ENCODE measurements around the gene ZNF792. TPM values are rescaled to one million over a fixed set of nuclear protein-coding genes. Genes with fewer than 3 reads are reported as not detected.
"Not testable (repeated sequence)": the region's sequence is repeated elsewhere in the genome, so short reads cannot be mapped to it uniquely, and the experiment has no call there.

ZNF792 gene
- total RNA-seq, 4 donors from 2014 or later, result 2.5 to 6.5 (median 3.7) TPM

- 93% methylated on average over 33 of the region's 36 CpGs for WGBS
- peak overlapping the region; percentile 6 for H3K27ac ChIP-seq
- H3K36me3 ChIP-seq, result peaks cover 54% of the 10 kb centered on the region
These were observed 45.7 kb upstream of the ZNF792 start for GRCh38 chr19:35009424-35010415.

GRCh38 chr19:35008891-35009341, 44.9 kb upstream of the ZNF792 start:
- H3K27me3 ChIP-seq, result no peaks in the 10 kb centered on the region
- H3K4me1 ChIP-seq, result peaks cover 22% of the 10 kb centered on the region
- H3K36me3 ChIP-seq, result peaks cover 46% of the 10 kb centered on the region
- WGBS, result 88% methylated on average over 12 of the region's 12 CpGs
- no peak overlapping the region for H3K27ac ChIP-seq
- DNase-seq (ENCODE audit: low spot score in 2 of 2), result no peak
- H3K4me3 ChIP-seq, result no peak overlapping the region
- TF ChIP-seq CTCF (IDR thresholded peaks at IDR 0.05), result no peak
- TF ChIP-seq POLR2A (IDR thresholded peaks at IDR 0.05), result no peak
- H3K9me3 ChIP-seq, result no peaks in the 10 kb centered on the region

More at GRCh38 chr19:35009424-35010415, 45.7 kb upstream of the ZNF792 start:
- DNase-seq (ENCODE audit: low spot score in 2 of 2), result no peak
- H3K9me3 ChIP-seq, result no peaks in the 10 kb centered on the region
- TF ChIP-seq POLR2A (IDR thresholded peaks at IDR 0.05), result no peak
- no peak for TF ChIP-seq EP300 (IDR thresholded peaks at IDR 0.05)
- TF ChIP-seq CTCF (IDR thresholded peaks at IDR 0.05), result no peak
- TF ChIP-seq POLR2AphosphoS5 (IDR thresholded peaks at IDR 0.05), result no peak
- no peaks in the 10 kb centered on the region for H3K27me3 ChIP-seq
- H3K4me1 ChIP-seq, result peaks cover 14% of the 10 kb centered on the region
- no peak overlapping the region for H3K4me3 ChIP-seq

- not testable (repeated sequence) for H3K27me3 ChIP-seq; H3K4me3 ChIP-seq; H3K27ac ChIP-seq; DNase-seq (ENCODE audit: low spot score in 2 of 2); H3K9me3 ChIP-seq
- H3K36me3 ChIP-seq, result peaks cover 44% of the 10 kb centered on the region
- peaks cover 21% of the 10 kb centered on the region for H3K4me1 ChIP-seq
- 94% methylated on average over 8 of the region's 8 CpGs for WGBS
These were observed 43.4 kb upstream of the ZNF792 start for GRCh38 chr19:35007427-35007826.

- Histone ChIP-seq H3K27ac (no peak overlapping the region), H3K4me1 (peaks cover 21% of the 10 kb centered on the region), H3K4me3 (no peak overlapping the region), H3K36me3 (peaks cover 39% of the 10 kb centered on the region), H3K27me3 (no peaks in the 10 kb centered on the region), H3K9me3 (no peaks in the 10 kb centered on the region)
- TF ChIP-seq POLR2AphosphoS5 (IDR thresholded peaks at IDR 0.05) (no peak), CTCF (IDR thresholded peaks at IDR 0.05) (no peak), EP300 (IDR thresholded peaks at IDR 0.05) (no peak), POLR2A (IDR thresholded peaks at IDR 0.05) (no peak)
- no peak for DNase-seq (ENCODE audit: low spot score in 2 of 2)
- 88% methylated on average over 5 of the region's 5 CpGs for WGBS
These were observed 43.0 kb upstream of the ZNF792 start for GRCh38 chr19:35006999-35007365.

GRCh38 chr19:35006342-35006998, 42.4 kb upstream of the ZNF792 start:
- H3K9me3 ChIP-seq, result no peaks in the 10 kb centered on the region
- 79% methylated on average over 15 of the region's 15 CpGs for WGBS
- H3K4me3 ChIP-seq, result no peak overlapping the region
- TF ChIP-seq POLR2AphosphoS5 (IDR thresholded peaks at IDR 0.05) (no peak), POLR2A (IDR thresholded peaks at IDR 0.05) (no peak), CTCF (IDR thresholded peaks at IDR 0.05) (no peak), EP300 (IDR thresholded peaks at IDR 0.05) (no peak)
- peaks cover 34% of the 10 kb centered on the region for H3K36me3 ChIP-seq
- no peak overlapping the region for H3K27ac ChIP-seq
- no peak for DNase-seq (ENCODE audit: low spot score in 2 of 2)
- peaks cover 26% of the 10 kb centered on the region for H3K4me1 ChIP-seq
- H3K27me3 ChIP-seq, result no peaks in the 10 kb centered on the region

- not testable (repeated sequence) for H3K27ac ChIP-seq; H3K9me3 ChIP-seq; H3K27me3 ChIP-seq; H3K4me3 ChIP-seq; DNase-seq (ENCODE audit: low spot score in 2 of 2)
- peaks cover 31% of the 10 kb centered on the region for H3K4me1 ChIP-seq
- WGBS, result 95% methylated on average over 6 of the region's 6 CpGs
- H3K36me3 ChIP-seq, result peaks cover 29% of the 10 kb centered on the region
These were observed 41.9 kb upstream of the ZNF792 start for GRCh38 chr19:35006007-35006341.
